HG03439 (cell line): ENCODE measurements around the gene OR9Q1.

Experiments used
- ATAC-seq: cut with Tn5 transposase; IDR thresholded peaks from one replicate; pipeline ENCODE4 v1.9.1; 2021; ENCODE audit warnings: mild to moderate bottlenecking, moderate library complexity; ENCODE audit not compliant: unreplicated experiment

The OR9Q1 gene

DNA sequence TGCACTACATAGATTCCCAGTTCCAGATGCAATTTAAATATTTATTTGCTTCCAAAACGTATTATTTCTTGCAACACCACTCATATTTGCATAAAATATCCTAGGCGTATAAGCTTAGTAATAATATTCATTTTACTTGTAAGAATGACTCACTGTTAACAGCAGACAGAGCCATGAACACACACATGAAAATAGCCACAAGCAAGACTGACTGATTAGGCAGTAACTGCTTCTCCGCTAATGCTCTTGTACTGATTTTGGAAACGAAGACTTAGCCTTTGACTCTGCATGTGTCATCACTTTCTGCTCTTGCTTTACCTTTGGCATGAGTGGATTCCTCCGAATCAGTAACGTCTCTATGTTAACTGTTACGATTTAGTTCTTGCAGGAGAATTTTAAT lies 199.0 kb downstream of the OR9Q1 start:
- ATAC-seq: no peak

- ATAC-seq: no peak
Observed at GRCh38 chr11:58227956-58228615, 204.4 kb downstream of the OR9Q1 start.
